ENCODE data around the gene PPWD1.
A peak's percentile ranks its signal among the peaks of the same experiment; 100 is the strongest.

PPWD1 gene

GRCh38 chr5:65546141-65546540, 17.0 kb upstream of the PPWD1 start:
- TF ChIP-seq CTCF (IDR thresholded peaks at IDR 0.05; ENCODE audit: borderline replicate concordance, insufficient read depth, low read depth, low read length) = no peak

GRCh38 chr5:65548281-65548680, 14.8 kb upstream of the PPWD1 start:
- no peak for TF ChIP-seq CTCF (IDR thresholded peaks at IDR 0.05; ENCODE audit: borderline replicate concordance, insufficient read depth, low read depth, low read length)
- no peak overlapping the region for H3K4me3 ChIP-seq (ENCODE audit: low read depth, low read length)

More at GRCh38 chr5:65546141-65546540, 17.0 kb upstream of the PPWD1 start:
- no peak overlapping the region for H3K4me3 ChIP-seq (ENCODE audit: low read depth, low read length)

- no peak overlapping the region for H3K4me3 ChIP-seq (ENCODE audit: low read depth, low read length)
- TF ChIP-seq CTCF (IDR thresholded peaks at IDR 0.05; ENCODE audit: borderline replicate concordance, insufficient read depth, low read depth, low read length) = no peak
Measured at GRCh38 chr5:65553941-65554340, 9.2 kb upstream of the PPWD1 start.

- TF ChIP-seq CTCF (IDR thresholded peaks at IDR 0.05; ENCODE audit: borderline replicate concordance, insufficient read depth, low read depth, low read length) = no peak
- H3K4me3 ChIP-seq (ENCODE audit: low read depth, low read length) = no peak overlapping the region
Measured at GRCh38 chr5:65555287-65555686, 7.8 kb upstream of the PPWD1 start.

- TF ChIP-seq CTCF (IDR thresholded peaks at IDR 0.05; ENCODE audit: borderline replicate concordance, insufficient read depth, low read depth, low read length) = no peak
Measured at GRCh38 chr5:65556181-65556580, 6.9 kb upstream of the PPWD1 start.

GRCh38 chr5:65556718-65557117, 6.4 kb upstream of the PPWD1 start:
- no peak for TF ChIP-seq CTCF (IDR thresholded peaks at IDR 0.05; ENCODE audit: borderline replicate concordance, insufficient read depth, low read depth, low read length)

More at GRCh38 chr5:65556181-65556580, 6.9 kb upstream of the PPWD1 start:
- no peak overlapping the region for H3K4me3 ChIP-seq (ENCODE audit: low read depth, low read length)

GRCh38 chr5:65563777-65564176, 681 bp downstream of the PPWD1 start:
- TF ChIP-seq CTCF (IDR thresholded peaks at IDR 0.05; ENCODE audit: borderline replicate concordance, insufficient read depth, low read depth, low read length) = no peak

More at GRCh38 chr5:65556718-65557117, 6.4 kb upstream of the PPWD1 start:
- H3K4me3 ChIP-seq (ENCODE audit: low read depth, low read length) = no peak overlapping the region

More at GRCh38 chr5:65563777-65564176, 681 bp downstream of the PPWD1 start:
- H3K4me3 ChIP-seq (ENCODE audit: low read depth, low read length) = peak overlapping the region; percentile 73

Data from GM12875 (cell line).